HCT116 (cell line): ENCODE data around the gene COL9A2. TPM values are rescaled to one million over a fixed set of nuclear protein-coding genes. Genes with fewer than 3 reads are reported as not detected.

Experiments used
- ATAC-seq: fragments of 200-7000 bp; cut with Tn5 transposase; 2 replicates; pipeline ENCODE4 v1.9.1; 2020; ENCODE audit warnings: mild to moderate bottlenecking, moderate library complexity
- BruUV-seq: library from RNA; stranded (reverse); fragments of 400-500 nt; replicated peaks from 2 replicates; lab custom pipeline; 2021; lab: Mats Ljungman, UMichigan
- CTCF ChIA-PET: fragments of 300-600 bp; sonication (Branson Sonifier 250); formaldehyde crosslinking; loops from one replicate; lab custom pipeline; 2021; ENCODE audit warnings: antibody characterized with exemption; lab: Charles Lee
- POLR2A ChIA-PET: fragments of 300-600, 350-600 bp; sonication (Branson Sonifier 250); formaldehyde crosslinking; loops from one replicate; lab custom pipeline; 2021; ENCODE audit warnings: antibody characterized with exemption; lab: Charles Lee
- RAD21 ChIA-PET, 2 experiments: fragments of 300-600 bp; sonication (Branson Sonifier 250); formaldehyde crosslinking; loops; one replicate each; lab custom pipeline; 2023; ENCODE audit warnings: low total read pairs in 2 of 2; ENCODE audit not compliant: uncharacterized antibody in 2 of 2, unreplicated experiment in 2 of 2, low non-redundant PET in 1 of 2; lab: Charles Lee
- DNase-seq: peaks from one replicate; pipeline ENCODE4 v3.0.0-alpha.2; 2010; ENCODE audit warnings: low read depth, low spot score
- H2AFZ ChIP-seq: fragments of 200-600 bp; shearing (Covaris generic), sonication (generic); 2 replicates; pipeline ENCODE4 v1.6.1; 2017; ENCODE audit warnings: low read depth, mixed run types, mixed read lengths, antibody characterized with exemption, low read length; ENCODE audit not compliant: poor library complexity, severe bottlenecking
- H3K27ac ChIP-seq: 2 replicates; pipeline ENCODE4 v1.5.1; 2012; ENCODE audit warnings: low read depth, low read length
- H3K27me3 ChIP-seq: fragments of 200-600 bp; sonication (generic); 2 replicates; pipeline ENCODE4 v1.6.1; 2016; ENCODE audit warnings: mixed run types, low read length, mixed read lengths; ENCODE audit not compliant: insufficient read depth
- H3K36me3 ChIP-seq, 2 experiments: fragments of 200-500 bp in 1 of 2; fragments of 200-600 bp in 1 of 2; sonication (Bioruptor generic) in 1 of 2; sonication (generic) in 1 of 2; 2 replicates each; pipeline versions ENCODE4 v1.5.1 to v1.6.1; 2014 to 2016; ENCODE audit warnings: low read length in 2 of 2, inconsistent platforms in 1 of 2, mixed read lengths in 1 of 2, mixed run types in 1 of 2; ENCODE audit not compliant: insufficient read depth in 2 of 2, control insufficient read depth in 1 of 2
- H3K4me1 ChIP-seq, 2 experiments: fragments of 200-600 bp in 1 of 2; sonication (generic) in 1 of 2; 2 replicates each; pipeline versions ENCODE4 v1.5.1 to v1.6.1; 2012 to 2017; ENCODE audit warnings: low read length in 2 of 2, inconsistent platforms in 1 of 2, mild to moderate bottlenecking in 1 of 2, mixed read lengths in 1 of 2, mixed run types in 1 of 2, moderate library complexity in 1 of 2; ENCODE audit not compliant: insufficient read depth in 2 of 2, control insufficient read depth in 1 of 2
- H3K4me2 ChIP-seq: fragments of 200-600 bp; sonication (generic); 2 replicates; pipeline ENCODE4 v1.6.1; 2017; ENCODE audit warnings: mixed run types, low read length, mixed read lengths
- H3K4me3 ChIP-seq, 2 experiments: fragments of 200-600 bp in 1 of 2; sonication (generic) in 1 of 2; replicated peaks in 1 of 2; 2 replicates each; pipeline ENCODE4 v1.5.1; 2011 to 2016; ENCODE audit warnings: low read length in 2 of 2, control low read depth in 1 of 2, low read depth in 1 of 2, mild to moderate bottlenecking in 1 of 2, mixed read lengths in 1 of 2, mixed run types in 1 of 2
- H3K79me2 ChIP-seq: fragments of 200-600 bp; sonication (generic); 2 replicates; pipeline ENCODE4 v1.6.1; 2017; ENCODE audit warnings: mild to moderate bottlenecking, mixed run types, low read length, moderate library complexity, mixed read lengths; ENCODE audit not compliant: insufficient read depth
- H3K9ac ChIP-seq: fragments of 200-600 bp; sonication (generic); 2 replicates; pipeline ENCODE4 v1.6.1; 2016; ENCODE audit warnings: low read length, mixed read lengths
- H3K9me2 ChIP-seq: fragments of 200-600 bp; sonication (generic), shearing (Covaris generic); 2 replicates; pipeline ENCODE4 v1.6.1; 2017; ENCODE audit warnings: mixed run types, mild to moderate bottlenecking, moderate library complexity; ENCODE audit not compliant: insufficient read depth
- H3K9me3 ChIP-seq, 2 experiments: fragments of 200-500 bp in 1 of 2; fragments of 200-600 bp in 1 of 2; sonication (Bioruptor generic) in 1 of 2; sonication (generic) in 1 of 2; 2 replicates each; pipeline ENCODE4 v1.6.1; 2014 to 2017; ENCODE audit warnings: low read length in 2 of 2, mixed read lengths in 2 of 2, inconsistent platforms in 1 of 2, low read depth in 1 of 2, mild to moderate bottlenecking in 1 of 2, mixed run types in 1 of 2, moderate library complexity in 1 of 2; ENCODE audit not compliant: control insufficient read depth in 1 of 2, insufficient read depth in 1 of 2
- H4K20me1 ChIP-seq: fragments of 200-600 bp; sonication (generic), shearing (Covaris generic); 2 replicates; pipeline ENCODE4 v1.6.1; 2017; ENCODE audit warnings: mixed run types, mild to moderate bottlenecking, moderate library complexity; ENCODE audit not compliant: insufficient read depth
- ATF3 ChIP-seq: IDR thresholded peaks from 2 replicates; pipeline ENCODE4 v1.6.1; 2012
- CEBPB ChIP-seq: IDR thresholded peaks from 2 replicates; pipeline ENCODE4 v1.6.1; 2012; ENCODE audit warnings: low read depth
- EZH2 ChIP-seq: fragments of 200-600 bp; sonication (generic); IDR thresholded peaks from 2 replicates; pipeline ENCODE4 v1.6.1; 2017; ENCODE audit warnings: antibody characterized with exemption, mixed run types
- JUND ChIP-seq: IDR thresholded peaks from 2 replicates; pipeline ENCODE4 v1.6.1; 2012
- POLR2AphosphoS5 ChIP-seq: IDR thresholded peaks from 2 replicates; pipeline ENCODE4 v1.6.1; 2011; ENCODE audit warnings: mild to moderate bottlenecking, low read depth, low read length, moderate library complexity
- RAD21 ChIP-seq: IDR thresholded peaks from 2 replicates; pipeline ENCODE4 v1.6.1; 2012; ENCODE audit warnings: low read depth, mild to moderate bottlenecking
- SIN3A ChIP-seq: IDR thresholded peaks from 2 replicates; pipeline ENCODE4 v1.6.1; 2012; ENCODE audit warnings: low read depth
- SP1 ChIP-seq: IDR thresholded peaks from 2 replicates; pipeline ENCODE4 v1.6.1; 2012; ENCODE audit warnings: low read depth
- SRF ChIP-seq: IDR thresholded peaks from 2 replicates; pipeline ENCODE4 v1.6.1; 2012; ENCODE audit warnings: low read depth
- YY1 ChIP-seq: IDR thresholded peaks from 2 replicates; pipeline ENCODE4 v1.6.1; 2011; ENCODE audit warnings: low read length, low read depth, moderate library complexity, mild to moderate bottlenecking; ENCODE audit not compliant: insufficient replicate concordance; ENCODE audit errors: extremely low read depth
- intact Hi-C: fragments of 100-400 bp; cut with micrococcal nuclease; formaldehyde crosslinking; loops from 2 replicates; pipeline ENCODE4 v1.10.0; 2022
- total RNA-seq: library from RNA; stranded (reverse); gene quantifications from one replicate; pipeline ENCODE4 v1.2.1, GENCODE V29; 2021; ENCODE audit not compliant: unreplicated experiment
- TF ChIP-seq, protein P1 (sequence below), 3 experiments: fragments of 200-600 bp in 1 of 3; sonication (generic) in 1 of 3; IDR thresholded peaks in 2 of 3; conservative IDR thresholded peaks in 1 of 3; 2 replicates each; pipeline ENCODE4 v1.5.1; 2012 to 2017; ENCODE audit warnings: low read depth in 2 of 3, low read length in 2 of 3, antibody characterized with exemption in 1 of 3, borderline replicate concordance in 1 of 3, control low read depth in 1 of 3, mild to moderate bottlenecking in 1 of 3, mixed read lengths in 1 of 3, mixed run types in 1 of 3, moderate library complexity in 1 of 3; ENCODE audit not compliant: insufficient read depth in 1 of 3

Gene COL9A2
- total RNA-seq, 1 experiment from 2014 or later: 2.4 TPM

GRCh38 chr1:40314721-40315238 is 2.3 kb downstream of the COL9A2 start:
- no peaks in the 10 kb centered on the region for H3K27me3 ChIP-seq
- H3K36me3 ChIP-seq: no peaks in the 10 kb centered on the region
- H3K9me3 ChIP-seq: no peaks in the 10 kb centered on the region
- no peaks in the 10 kb centered on the region for H3K79me2 ChIP-seq
- ChIA-PET CTCF (interaction anchor here (0.6 to 2.8 kb wide), 20 partner anchors 10 to 405 kb away, joined by 3 to 23 read pairs (median 3); partner anchors contain the start of gene ZMPSTE24), RAD21 (interaction anchor here in 1 of 2 experiments (0.8 kb wide), 1 partner anchor 24 kb away, joined by 3 read pairs; no protein-coding TSS in a partner anchor), POLR2A (interaction anchor here (0.8 to 1.4 kb wide), 2 partner anchors 9 to 10 kb away, joined by 3 read pairs; no protein-coding TSS in a partner anchor)
- no peaks in the 10 kb centered on the region for H3K9me2 ChIP-seq
- H3K4me2 ChIP-seq: peak overlapping the region; percentile 75
- TF ChIP-seq, protein P1, sequence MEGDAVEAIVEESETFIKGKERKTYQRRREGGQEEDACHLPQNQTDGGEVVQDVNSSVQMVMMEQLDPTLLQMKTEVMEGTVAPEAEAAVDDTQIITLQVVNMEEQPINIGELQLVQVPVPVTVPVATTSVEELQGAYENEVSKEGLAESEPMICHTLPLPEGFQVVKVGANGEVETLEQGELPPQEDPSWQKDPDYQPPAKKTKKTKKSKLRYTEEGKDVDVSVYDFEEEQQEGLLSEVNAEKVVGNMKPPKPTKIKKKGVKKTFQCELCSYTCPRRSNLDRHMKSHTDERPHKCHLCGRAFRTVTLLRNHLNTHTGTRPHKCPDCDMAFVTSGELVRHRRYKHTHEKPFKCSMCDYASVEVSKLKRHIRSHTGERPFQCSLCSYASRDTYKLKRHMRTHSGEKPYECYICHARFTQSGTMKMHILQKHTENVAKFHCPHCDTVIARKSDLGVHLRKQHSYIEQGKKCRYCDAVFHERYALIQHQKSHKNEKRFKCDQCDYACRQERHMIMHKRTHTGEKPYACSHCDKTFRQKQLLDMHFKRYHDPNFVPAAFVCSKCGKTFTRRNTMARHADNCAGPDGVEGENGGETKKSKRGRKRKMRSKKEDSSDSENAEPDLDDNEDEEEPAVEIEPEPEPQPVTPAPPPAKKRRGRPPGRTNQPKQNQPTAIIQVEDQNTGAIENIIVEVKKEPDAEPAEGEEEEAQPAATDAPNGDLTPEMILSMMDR (IDR thresholded peaks at IDR 0.05 in 2 of 3, conservative IDR thresholded peaks at IDR 0.05 in 1 of 3; ENCODE audit: borderline replicate concordance in 1 of 3, insufficient read depth in 1 of 3, low read depth in 2 of 3, low read length in 2 of 3): no peak
- no peak for TF ChIP-seq JUND
- TF ChIP-seq YY1: no peak
- TF ChIP-seq RAD21: no peak
- TF ChIP-seq POLR2AphosphoS5: no peak
- TF ChIP-seq SIN3A: no peak
- no peak for TF ChIP-seq SP1
- no peak for TF ChIP-seq ATF3
- TF ChIP-seq EZH2: no peak
- no peak for TF ChIP-seq CEBPB
- no peak for TF ChIP-seq SRF
- DNase-seq: no peak
- H3K4me3 ChIP-seq: peak overlapping the region in 1 of 2 experiments; percentile 54; a peak in 3 of 4 replicates
- no TSS peak for BruUV-seq
- 0 out of 2 replicates have a peak overlapping the region, but pooled peaks have one; percentile 25 for H3K9ac ChIP-seq
- intact Hi-C loops: loop anchor here (5.0 kb wide), 2 partner anchors 162 to 237 kb away; no protein-coding TSS in a partner anchor
- ATAC-seq: peak; percentile 9; the same call in 1 of the 2 replicates
- no peak overlapping the region for H3K27ac ChIP-seq
- H2AFZ ChIP-seq: peak overlapping the region; percentile 94
- no peaks in the 10 kb centered on the region for H4K20me1 ChIP-seq
- peaks cover 6 to 36% of the 10 kb centered on the region in 2 experiments; a peak in 3 of 4 replicates for H3K4me1 ChIP-seq
